ENCODE measurements around the gene CCNG1.
"Not testable (repeated sequence)": the region's sequence is repeated elsewhere in the genome, so short reads cannot be mapped to it uniquely, and the experiment has no call there.

The CCNG1 gene, protein sequence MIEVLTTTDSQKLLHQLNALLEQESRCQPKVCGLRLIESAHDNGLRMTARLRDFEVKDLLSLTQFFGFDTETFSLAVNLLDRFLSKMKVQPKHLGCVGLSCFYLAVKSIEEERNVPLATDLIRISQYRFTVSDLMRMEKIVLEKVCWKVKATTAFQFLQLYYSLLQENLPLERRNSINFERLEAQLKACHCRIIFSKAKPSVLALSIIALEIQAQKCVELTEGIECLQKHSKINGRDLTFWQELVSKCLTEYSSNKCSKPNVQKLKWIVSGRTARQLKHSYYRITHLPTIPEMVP

DNA sequence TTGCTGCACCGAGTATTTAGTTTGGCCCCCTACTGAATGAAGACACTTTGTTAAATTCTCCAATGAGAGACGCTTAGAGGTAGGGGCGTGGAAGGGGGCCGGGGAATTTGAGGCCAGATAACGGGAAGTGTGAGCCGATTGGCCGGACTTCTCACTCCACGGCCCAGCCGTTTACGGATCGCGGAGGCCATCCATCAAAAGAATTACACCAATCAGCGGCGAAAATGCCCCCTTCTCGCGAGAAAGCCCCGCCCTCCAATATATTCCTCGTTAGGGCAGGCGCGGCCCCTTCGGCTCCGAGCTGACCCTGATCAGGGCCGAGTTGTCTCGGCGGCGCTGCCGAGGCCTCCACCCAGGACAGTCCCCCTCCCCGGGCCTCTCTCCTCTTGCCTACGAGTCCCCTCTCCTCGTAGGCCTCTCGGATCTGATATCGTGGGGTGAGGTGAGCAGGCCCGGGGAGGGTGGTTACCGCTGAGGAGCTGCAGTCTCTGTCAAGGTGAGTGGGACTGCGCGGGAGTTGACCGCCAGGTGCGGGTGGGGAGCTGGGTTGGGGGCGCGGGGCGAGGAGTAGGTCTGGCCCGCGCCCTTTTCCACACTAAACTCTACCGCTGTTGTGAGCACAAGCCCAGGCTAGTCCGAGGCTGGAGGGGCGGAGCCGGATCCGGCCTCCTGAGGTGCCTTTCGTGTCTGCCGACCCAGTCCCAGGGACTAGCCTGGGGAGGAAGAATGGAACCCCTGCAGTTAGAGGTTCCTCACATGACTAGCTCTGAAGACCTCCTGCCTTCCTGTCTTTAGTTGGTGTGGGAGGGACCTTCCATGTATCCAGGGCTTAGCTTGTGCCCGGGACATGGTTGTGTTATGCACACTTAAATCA lies at the start of gene CCNG1:
Gene CCNG1, plus strand, starts transcription at position 287 of the 874 bp plus-strand sequence. CDS start 1,662 bp downstream, outside the sequence.
- H3K4me3 ChIP-seq (ENCODE audit: low read depth, low read length) = peak within 1 kb of the TSS; percentile 68
- DNase-seq (ENCODE audit: low read depth) = peak; percentile 97
- TF ChIP-seq, protein P1, sequence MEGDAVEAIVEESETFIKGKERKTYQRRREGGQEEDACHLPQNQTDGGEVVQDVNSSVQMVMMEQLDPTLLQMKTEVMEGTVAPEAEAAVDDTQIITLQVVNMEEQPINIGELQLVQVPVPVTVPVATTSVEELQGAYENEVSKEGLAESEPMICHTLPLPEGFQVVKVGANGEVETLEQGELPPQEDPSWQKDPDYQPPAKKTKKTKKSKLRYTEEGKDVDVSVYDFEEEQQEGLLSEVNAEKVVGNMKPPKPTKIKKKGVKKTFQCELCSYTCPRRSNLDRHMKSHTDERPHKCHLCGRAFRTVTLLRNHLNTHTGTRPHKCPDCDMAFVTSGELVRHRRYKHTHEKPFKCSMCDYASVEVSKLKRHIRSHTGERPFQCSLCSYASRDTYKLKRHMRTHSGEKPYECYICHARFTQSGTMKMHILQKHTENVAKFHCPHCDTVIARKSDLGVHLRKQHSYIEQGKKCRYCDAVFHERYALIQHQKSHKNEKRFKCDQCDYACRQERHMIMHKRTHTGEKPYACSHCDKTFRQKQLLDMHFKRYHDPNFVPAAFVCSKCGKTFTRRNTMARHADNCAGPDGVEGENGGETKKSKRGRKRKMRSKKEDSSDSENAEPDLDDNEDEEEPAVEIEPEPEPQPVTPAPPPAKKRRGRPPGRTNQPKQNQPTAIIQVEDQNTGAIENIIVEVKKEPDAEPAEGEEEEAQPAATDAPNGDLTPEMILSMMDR (IDR thresholded peaks at IDR 0.05; ENCODE audit: control insufficient read depth, extremely low read depth, insufficient read depth) = no peak

DNA sequence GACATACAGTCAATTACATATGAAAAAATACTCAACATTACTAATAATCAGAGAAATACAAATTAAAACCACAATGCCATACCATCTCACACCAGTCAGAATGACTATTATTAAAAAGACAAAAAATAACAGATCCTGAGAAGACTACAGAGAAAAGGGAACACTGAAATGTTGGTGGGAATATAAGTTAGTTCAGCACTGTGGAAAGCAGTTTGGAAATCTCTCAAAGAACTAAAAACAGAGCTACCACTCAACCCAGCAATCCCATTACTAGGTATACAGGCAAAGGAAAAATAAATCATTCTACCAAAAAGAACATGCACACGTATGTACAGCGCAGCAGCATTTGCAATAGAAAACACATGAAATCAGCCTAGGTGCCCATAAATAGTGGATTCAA lies 41.6 kb upstream of the CCNG1 start:
- TF ChIP-seq, protein P1 (IDR thresholded peaks at IDR 0.05; ENCODE audit: control insufficient read depth, extremely low read depth, insufficient read depth) = no peak

DNA sequence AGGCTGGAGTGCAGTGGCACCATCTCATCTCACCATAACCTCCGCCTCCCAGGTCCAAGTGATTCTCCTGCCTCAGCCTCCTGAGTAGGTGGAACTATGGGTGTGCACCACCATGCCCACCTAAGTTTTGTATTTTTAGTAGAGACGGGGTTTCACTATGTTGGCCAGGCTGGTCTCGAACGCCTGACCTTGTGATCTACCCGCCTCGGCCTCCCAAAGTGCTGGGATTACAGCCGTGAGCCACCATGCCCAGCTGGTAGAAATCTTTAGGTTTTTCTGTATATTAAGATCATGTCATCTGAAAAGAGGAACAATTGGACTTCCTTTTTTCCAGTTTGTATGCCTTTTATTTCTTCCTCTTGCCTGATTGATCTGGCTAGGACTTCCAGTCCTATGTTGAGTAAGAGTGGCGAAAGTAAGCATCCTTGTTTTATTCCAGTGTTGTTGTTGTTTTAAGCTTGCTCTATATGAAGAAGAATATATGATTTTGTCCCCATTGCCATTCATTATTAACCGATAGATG lies 40.5 kb upstream of the CCNG1 start:
- not testable (repeated sequence) for DNase-seq (ENCODE audit: low read depth); H3K4me3 ChIP-seq (ENCODE audit: low read depth, low read length)

More for the DNA sequence above, 41.6 kb upstream of the CCNG1 start:
- DNase-seq (ENCODE audit: low read depth) = no peak
- H3K4me3 ChIP-seq (ENCODE audit: low read depth, low read length) = no peak overlapping the region

DNA sequence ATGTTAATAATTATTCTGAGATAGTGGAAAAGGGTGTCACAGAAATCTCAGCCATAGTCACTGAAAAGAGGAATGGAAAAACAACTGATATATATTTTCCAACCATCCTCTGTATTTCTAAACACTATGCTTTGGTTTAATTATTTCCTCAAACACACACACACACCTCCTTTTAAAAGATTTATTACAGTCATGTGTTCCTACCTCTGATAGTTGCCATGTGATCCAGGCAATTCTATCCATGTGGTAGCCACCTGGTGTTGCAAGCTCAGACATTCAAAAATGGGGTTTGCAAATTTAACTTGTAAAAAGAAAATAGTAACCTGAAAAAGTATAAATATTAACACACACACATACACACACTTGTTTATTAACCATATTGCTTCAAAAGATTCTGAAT lies 40.0 kb upstream of the CCNG1 start:
- no peak for DNase-seq (ENCODE audit: low read depth)
- TF ChIP-seq, protein P1 (IDR thresholded peaks at IDR 0.05; ENCODE audit: control insufficient read depth, extremely low read depth, insufficient read depth) = no peak
- no peak overlapping the region for H3K4me3 ChIP-seq (ENCODE audit: low read depth, low read length)

DNA sequence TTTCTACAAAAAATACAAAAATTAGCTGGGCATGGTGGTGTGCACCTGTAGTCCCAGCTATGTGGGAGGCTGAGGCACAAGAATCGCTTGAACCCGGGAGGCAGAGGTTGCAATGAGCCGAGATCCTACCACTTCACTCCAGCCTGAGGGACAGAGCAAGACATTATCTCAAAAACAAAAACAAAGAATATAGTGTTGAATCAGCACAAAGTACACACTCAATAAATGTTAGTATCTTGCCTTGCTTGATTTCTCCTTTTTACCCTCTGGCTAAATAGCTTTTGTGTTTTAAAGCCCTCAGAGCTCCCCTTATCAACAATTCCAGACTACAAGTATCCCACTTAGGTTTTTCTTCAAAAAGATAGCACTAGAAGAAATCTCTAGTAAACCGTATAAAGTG lies 37.5 kb upstream of the CCNG1 start:
- TF ChIP-seq, protein P1 (IDR thresholded peaks at IDR 0.05; ENCODE audit: control insufficient read depth, extremely low read depth, insufficient read depth) = no peak

DNA sequence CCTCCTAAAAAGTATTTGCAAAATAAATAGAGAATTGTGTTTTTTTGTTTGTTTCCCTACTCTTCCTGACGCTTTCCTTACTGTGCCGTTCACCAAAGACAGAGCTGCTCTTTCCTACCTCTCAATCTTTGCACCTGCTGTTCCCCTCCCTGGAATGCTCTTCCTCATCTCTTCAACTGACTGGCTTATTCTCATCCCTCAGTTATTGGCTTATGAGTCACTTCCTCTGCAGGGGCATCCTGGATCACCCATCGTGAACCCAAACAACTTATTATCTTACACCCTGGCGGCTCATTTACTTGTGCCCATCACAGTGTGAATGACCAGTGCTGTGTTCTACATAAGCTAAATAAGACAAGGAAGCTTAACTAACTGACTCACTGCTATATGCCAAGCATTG lies 36.1 kb upstream of the CCNG1 start:
- no peak for DNase-seq (ENCODE audit: low read depth)
- no peak overlapping the region for H3K4me3 ChIP-seq (ENCODE audit: low read depth, low read length)
- TF ChIP-seq, protein P1 (IDR thresholded peaks at IDR 0.05; ENCODE audit: control insufficient read depth, extremely low read depth, insufficient read depth) = no peak

More for the DNA sequence above, 37.5 kb upstream of the CCNG1 start:
- H3K4me3 ChIP-seq (ENCODE audit: low read depth, low read length) = no peak overlapping the region
- no peak for DNase-seq (ENCODE audit: low read depth)

DNA sequence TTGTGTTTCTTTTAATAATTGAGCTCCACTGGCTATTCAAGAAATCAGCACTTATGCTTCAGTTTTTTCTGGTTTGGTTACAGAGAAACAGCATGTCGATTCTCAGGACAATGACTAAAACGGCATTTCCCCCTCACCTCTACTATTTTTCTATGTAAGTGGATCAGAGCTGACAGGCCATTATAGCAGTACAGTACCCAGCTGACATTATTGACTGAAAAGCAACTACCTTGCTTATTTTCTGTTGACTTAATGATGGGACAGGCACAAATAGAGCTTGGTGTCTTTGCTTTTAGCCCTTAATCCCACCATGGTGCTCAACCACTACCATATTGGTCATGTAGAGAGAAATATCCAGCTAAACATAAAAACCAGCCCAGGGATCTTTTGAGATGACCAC lies 35.4 kb upstream of the CCNG1 start:
- no peak for DNase-seq (ENCODE audit: low read depth)
- H3K4me3 ChIP-seq (ENCODE audit: low read depth, low read length) = no peak overlapping the region
- TF ChIP-seq, protein P1 (IDR thresholded peaks at IDR 0.05; ENCODE audit: control insufficient read depth, extremely low read depth, insufficient read depth) = no peak
